Immature natural killer cell (primary cell): Measurements from ENCODE around the gene SSMEM1. TPM values are rescaled to one million over a fixed set of nuclear protein-coding genes. Genes with fewer than 3 reads are reported as not detected.
"Not testable (repeated sequence)": the region's sequence is repeated elsewhere in the genome, so short reads cannot be mapped to it uniquely, and the experiment has no call there.

Experiments
- DNase-seq, 3 donors: peaks; one replicate each; pipeline ENCODE4 v3.0.0; 2022; ENCODE audit warnings: mixed read lengths in 1 of 3
- H3K27ac Mint-ChIP-seq, 6 donors: one replicate each; pipeline ENCODE4 v1.8.0; 2020; ENCODE audit warnings: mixed read lengths in 6 of 6, mild to moderate bottlenecking in 5 of 6, inconsistent platforms in 4 of 6, moderate library complexity in 3 of 6
- H3K27me3 Mint-ChIP-seq, 3 donors: one replicate each; pipeline ENCODE4 v1.8.0; 2020 to 2021; ENCODE audit warnings: low read depth in 3 of 3, mild to moderate bottlenecking in 3 of 3, mixed read lengths in 3 of 3, moderate library complexity in 3 of 3, inconsistent platforms in 1 of 3
- H3K36me3 Mint-ChIP-seq, 3 donors: one replicate each; pipeline ENCODE4 v1.8.0; 2020; ENCODE audit warnings: mixed read lengths in 3 of 3, inconsistent platforms in 2 of 3, mild to moderate bottlenecking in 2 of 3
- H3K4me1 Mint-ChIP-seq, 2 donors: one replicate each; pipeline ENCODE4 v1.8.0; 2020; ENCODE audit warnings: inconsistent platforms in 2 of 2, mild to moderate bottlenecking in 2 of 2, mixed read lengths in 2 of 2, moderate library complexity in 1 of 2
- H3K4me3 Mint-ChIP-seq, 5 donors: one replicate each; pipeline ENCODE4 v1.8.0; 2020; ENCODE audit warnings: mild to moderate bottlenecking in 5 of 5, mixed read lengths in 5 of 5, inconsistent platforms in 3 of 5, moderate library complexity in 3 of 5
- H3K9me3 Mint-ChIP-seq, 6 donors: one replicate each; pipeline ENCODE4 v1.8.0; 2020; ENCODE audit warnings: mild to moderate bottlenecking in 6 of 6, mixed read lengths in 6 of 6, inconsistent platforms in 4 of 6, moderate library complexity in 3 of 6
- polyA plus RNA-seq, 3 donors: library from polyadenylated mRNA; unstranded; fragments of 300-500 nt; fragmentation: Illumina TruSeq; gene quantifications; one replicate each; pipeline ENCODE4 v1.2.3, GENCODE V29; 2021

The SSMEM1 gene
- not detected for polyA plus RNA-seq

- H3K4me3 Mint-ChIP-seq: peak within 1 kb of the TSS in 2 of 5 donors; percentile 38 to 68
- DNase-seq: no peak
- peaks cover 5 to 9% (median 6%) of the 10 kb centered on the region in 3 donors for H3K36me3 Mint-ChIP-seq
- H3K27ac Mint-ChIP-seq: peak within 1 kb of the TSS in 1 of 6 donors; percentile 3
- peaks cover 13 to 29% of the 10 kb centered on the region in 2 donors for H3K4me1 Mint-ChIP-seq
- no peaks in the 10 kb centered on the region for H3K9me3 Mint-ChIP-seq
- H3K27me3 Mint-ChIP-seq: peaks cover 4 to 12% (median 8%) of the 10 kb centered on the region in 3 donors
Observed at GRCh38 chr7:130207642-130208041, at the start of gene SSMEM1. TSS of gene SSMEM1 (plus strand) at chr7:130207860. CDS start at chr7:130207911, 51 bp downstream.

DNA sequence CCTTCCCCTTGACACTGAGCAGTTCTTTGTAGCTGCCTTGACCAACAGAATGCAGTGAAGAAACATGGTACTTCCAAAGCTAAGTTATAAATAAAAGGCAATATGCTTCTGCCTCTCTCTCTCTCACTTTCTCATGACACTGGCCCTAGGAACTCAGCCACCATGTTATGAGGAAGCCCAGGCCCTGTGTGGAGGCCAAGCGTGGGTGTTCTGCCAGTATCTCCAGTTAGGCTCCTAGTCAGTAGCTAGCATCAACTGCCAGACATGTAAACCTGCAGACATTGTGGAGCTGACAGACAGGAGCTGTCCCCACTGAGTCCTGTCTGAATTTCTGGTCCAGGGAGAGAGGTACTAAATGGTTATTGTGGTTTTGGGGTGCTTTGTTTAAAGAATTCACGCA lies 47.6 kb upstream of the SSMEM1 start:
- H3K36me3 Mint-ChIP-seq: peaks cover 42 to 61% (median 59%) of the 10 kb centered on the region in 3 donors
- no peak for DNase-seq
- H3K4me1 Mint-ChIP-seq: no peaks in the 10 kb centered on the region
- no peak overlapping the region for H3K27ac Mint-ChIP-seq
- H3K4me3 Mint-ChIP-seq: no peak overlapping the region
- peaks cover 0 to 1% (median 0%) of the 10 kb centered on the region in 6 donors for H3K9me3 Mint-ChIP-seq
- H3K27me3 Mint-ChIP-seq: peaks cover 2 to 6% (median 6%) of the 10 kb centered on the region in 3 donors

DNA sequence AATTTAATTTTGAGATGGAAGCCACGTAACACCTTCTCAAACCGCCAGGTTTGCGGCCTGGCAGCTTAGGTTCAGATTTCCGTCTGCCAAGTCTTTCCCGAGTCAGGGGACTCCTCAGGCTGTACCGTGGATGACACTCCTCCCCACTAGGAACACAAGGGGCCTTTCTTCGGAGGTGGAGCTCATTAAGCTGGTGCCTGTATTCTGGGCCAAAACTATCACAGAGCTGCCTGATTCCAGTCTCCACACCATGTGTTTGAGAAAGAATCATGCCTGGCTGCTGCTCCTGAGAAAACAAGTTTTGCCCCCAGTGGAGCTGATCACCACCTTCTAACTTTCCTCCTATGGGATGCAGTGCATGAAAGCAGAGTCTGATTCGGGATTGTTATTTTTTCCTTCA lies 47.2 kb upstream of the SSMEM1 start:
- H3K4me3 Mint-ChIP-seq: no peak overlapping the region
- peaks cover 0 to 1% (median 0%) of the 10 kb centered on the region in 6 donors for H3K9me3 Mint-ChIP-seq
- peaks cover 2 to 4% (median 4%) of the 10 kb centered on the region in 3 donors for H3K27me3 Mint-ChIP-seq
- H3K4me1 Mint-ChIP-seq: no peaks in the 10 kb centered on the region
- DNase-seq: no peak
- peaks cover 42 to 64% (median 63%) of the 10 kb centered on the region in 3 donors for H3K36me3 Mint-ChIP-seq
- H3K27ac Mint-ChIP-seq: no peak overlapping the region

DNA sequence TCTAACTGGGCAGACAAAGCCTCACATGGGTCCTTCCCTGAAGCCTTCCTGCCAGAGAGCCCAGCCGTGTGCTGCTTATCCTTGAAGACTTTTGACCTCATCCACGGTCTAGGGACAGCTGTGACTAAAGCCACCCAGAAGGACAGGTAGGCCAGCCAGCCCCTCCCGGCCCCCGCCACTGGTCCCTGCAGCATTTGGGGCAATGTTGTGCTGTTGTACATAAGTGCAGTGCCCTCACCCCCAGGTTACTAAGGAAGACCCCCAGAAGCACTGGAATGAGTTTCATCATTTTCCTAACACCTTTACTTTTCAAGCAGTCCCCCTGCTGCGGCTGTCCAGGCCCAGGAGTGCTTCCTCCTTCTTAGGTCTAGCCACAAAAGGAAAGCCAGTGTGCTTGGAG lies 45.5 kb upstream of the SSMEM1 start:
- Mint-ChIP-seq H3K27ac (no peak overlapping the region), H3K9me3 (peaks cover 0 to 1% (median 0%) of the 10 kb centered on the region in 6 donors), H3K4me3 (no peak overlapping the region), H3K4me1 (no peaks in the 10 kb centered on the region), H3K36me3 (peaks cover 49 to 71% (median 63%) of the 10 kb centered on the region in 3 donors), H3K27me3 (peaks cover 0 to 2% (median 2%) of the 10 kb centered on the region in 3 donors)
- no peak for DNase-seq

DNA sequence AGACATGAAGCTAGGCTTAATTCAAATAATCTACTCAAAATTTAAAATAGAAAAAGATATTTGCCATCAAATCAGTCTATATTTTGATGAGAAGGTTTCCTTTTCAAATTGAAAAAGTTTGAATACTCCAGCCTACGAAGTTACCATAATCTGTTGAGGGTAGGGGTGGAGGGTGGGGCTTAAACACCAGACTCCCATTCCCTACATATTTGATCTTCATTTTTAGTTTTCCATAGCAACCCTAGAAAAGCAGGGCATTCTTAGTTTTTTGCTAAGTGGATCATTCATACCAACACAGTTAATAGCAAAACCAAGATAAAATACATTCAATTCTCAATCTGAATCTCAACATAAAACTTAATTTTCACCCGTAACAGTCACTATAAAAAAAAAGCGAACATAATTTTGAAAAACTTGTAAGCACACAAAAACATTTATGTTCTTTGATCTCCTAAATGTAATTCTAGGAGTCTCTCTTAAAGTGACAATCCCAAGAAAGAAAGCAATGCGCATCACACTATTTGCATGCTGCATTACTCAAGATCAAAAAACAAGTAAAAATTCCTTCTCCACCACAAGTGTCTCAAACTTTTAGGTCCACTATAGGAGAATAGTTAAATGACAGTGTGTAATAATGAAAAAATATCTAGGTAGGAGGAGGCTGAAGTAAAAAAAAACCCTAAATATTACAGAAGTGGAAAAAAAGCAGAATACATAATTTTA lies 33.3 kb upstream of the SSMEM1 start:
- no peak for DNase-seq
- Mint-ChIP-seq H3K27ac (no peak overlapping the region), H3K27me3 (peaks cover 0 to 2% (median 0%) of the 10 kb centered on the region in 3 donors), H3K4me3 (no peak overlapping the region), H3K9me3 (no peaks in the 10 kb centered on the region), H3K4me1 (no peaks in the 10 kb centered on the region), H3K36me3 (peaks cover 23 to 50% (median 35%) of the 10 kb centered on the region in 3 donors)

DNA sequence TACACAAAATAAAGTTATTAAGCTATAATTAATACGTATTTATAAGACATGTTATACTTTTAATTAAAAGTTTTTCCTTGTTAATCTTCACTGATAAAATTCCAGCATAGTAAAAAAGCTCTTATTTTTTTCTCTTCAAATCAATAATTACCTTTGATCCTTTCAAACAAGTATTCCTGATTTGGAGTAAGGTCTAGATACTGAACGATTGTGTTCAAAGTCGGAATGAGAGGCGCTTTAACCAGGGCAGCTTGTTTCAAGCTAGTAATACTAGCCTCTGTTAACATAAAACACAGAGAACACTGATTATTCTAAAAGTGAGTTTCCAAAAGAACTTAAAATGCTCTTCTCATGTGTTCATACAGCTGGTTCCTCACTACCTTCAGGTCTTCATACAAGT lies 29.4 kb upstream of the SSMEM1 start:
- peaks cover 0 to 2% (median 0%) of the 10 kb centered on the region in 3 donors for H3K27me3 Mint-ChIP-seq
- H3K36me3 Mint-ChIP-seq: peaks cover 17 to 56% (median 25%) of the 10 kb centered on the region in 3 donors
- H3K27ac Mint-ChIP-seq: no peak overlapping the region
- no peak overlapping the region for H3K4me3 Mint-ChIP-seq
- H3K4me1 Mint-ChIP-seq: no peaks in the 10 kb centered on the region
- no peak for DNase-seq
- H3K9me3 Mint-ChIP-seq: no peaks in the 10 kb centered on the region

DNA sequence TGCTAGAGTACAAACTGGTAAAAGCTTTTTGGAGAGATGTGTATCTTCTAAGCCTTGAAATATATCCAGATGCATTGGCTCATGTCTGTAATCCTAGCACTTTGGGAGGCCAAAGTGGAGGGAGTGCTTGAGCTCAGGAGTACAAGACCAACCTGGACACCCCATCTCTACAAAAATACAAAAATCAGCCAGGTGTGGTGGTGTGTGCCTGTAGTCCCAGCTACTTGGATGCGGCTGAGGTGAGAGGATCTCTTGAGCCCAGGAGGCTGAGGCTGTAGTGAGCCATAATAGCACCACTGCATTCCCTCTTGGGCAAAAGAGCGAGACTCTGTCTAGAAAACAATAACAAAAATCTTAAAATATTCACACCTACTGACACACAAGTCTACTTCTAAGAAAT lies 28.0 kb upstream of the SSMEM1 start:
- Mint-ChIP-seq H3K4me3 (no peak overlapping the region), H3K27ac (no peak overlapping the region), H3K9me3 (no peaks in the 10 kb centered on the region), H3K27me3 (peaks cover 0 to 2% (median 0%) of the 10 kb centered on the region in 3 donors), H3K36me3 (peaks cover 15 to 55% (median 20%) of the 10 kb centered on the region in 3 donors), H3K4me1 (no peaks in the 10 kb centered on the region)
- DNase-seq: no peak

DNA sequence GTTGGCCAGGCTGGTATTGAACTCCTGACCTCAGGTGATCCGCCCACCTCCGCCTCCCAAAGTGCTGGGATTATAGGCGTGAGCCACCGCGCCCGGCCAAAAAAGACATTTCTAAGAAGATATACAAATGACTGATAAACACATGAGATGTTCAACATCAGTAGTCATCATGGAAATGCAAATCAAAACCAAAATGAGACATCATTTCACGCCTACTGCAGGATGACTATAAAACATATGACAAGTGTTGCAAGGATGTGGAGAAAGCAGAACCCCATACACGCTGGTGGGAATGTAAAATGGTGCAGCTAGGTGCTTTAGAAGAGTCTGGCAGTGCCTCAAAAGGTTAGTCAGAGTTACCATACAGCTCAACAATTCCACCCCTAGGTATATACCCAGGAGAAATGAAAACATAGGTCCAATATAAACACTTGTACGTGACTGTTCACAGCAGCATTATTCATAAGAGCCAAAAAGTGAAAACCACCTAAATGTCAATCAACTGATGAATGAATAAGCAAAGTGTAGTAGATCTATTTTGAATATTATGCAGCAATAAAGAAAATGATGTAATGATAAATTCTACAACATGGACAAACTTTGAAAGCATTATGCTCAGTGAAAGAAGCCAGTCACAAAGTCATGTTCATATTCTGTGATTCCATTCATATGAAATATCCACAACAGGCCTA lies 26.9 kb upstream of the SSMEM1 start:
- DNase-seq: no peak
- no peaks in the 10 kb centered on the region for H3K4me1 Mint-ChIP-seq
- H3K9me3 Mint-ChIP-seq: no peaks in the 10 kb centered on the region
- no peak overlapping the region for H3K27ac Mint-ChIP-seq
- H3K27me3 Mint-ChIP-seq: peaks cover 0 to 2% (median 0%) of the 10 kb centered on the region in 3 donors
- H3K4me3 Mint-ChIP-seq: no peak overlapping the region
- H3K36me3 Mint-ChIP-seq: peaks cover 22 to 50% (median 24%) of the 10 kb centered on the region in 3 donors

GRCh38 chr7:130181263-130181605 lies 26.4 kb upstream of the SSMEM1 start:
- Mint-ChIP-seq H3K9me3 (no peaks in the 10 kb centered on the region), H3K4me3 (no peak overlapping the region), H3K27me3 (peaks cover 0 to 2% (median 0%) of the 10 kb centered on the region in 3 donors), H3K4me1 (no peaks in the 10 kb centered on the region), H3K36me3 (peaks cover 22 to 50% (median 24%) of the 10 kb centered on the region in 3 donors), H3K27ac (no peak overlapping the region)
- DNase-seq: no peak

DNA sequence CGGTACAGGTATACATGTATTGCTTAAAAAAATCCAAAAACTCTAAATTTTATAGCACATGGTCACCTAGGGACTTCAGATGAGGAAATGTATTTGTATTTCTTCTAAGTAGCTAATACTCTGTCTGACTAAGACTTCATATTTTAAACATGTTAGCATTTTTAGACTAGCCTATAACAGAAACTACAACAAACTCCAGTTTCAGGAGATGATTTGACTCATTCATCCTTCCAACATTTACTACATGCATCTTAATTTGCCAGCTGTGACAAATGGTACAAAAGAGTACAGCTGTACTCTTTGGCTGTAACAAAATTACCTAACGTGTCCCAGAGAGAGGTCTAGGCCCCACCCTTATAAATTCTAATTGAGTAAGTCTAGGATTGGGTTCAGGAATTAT lies 24.7 kb upstream of the SSMEM1 start:
- Mint-ChIP-seq H3K27ac (no peak overlapping the region), H3K4me1 (peaks cover 0 to 1% of the 10 kb centered on the region in 2 donors), H3K4me3 (no peak overlapping the region), H3K36me3 (peaks cover 19 to 51% (median 23%) of the 10 kb centered on the region in 3 donors), H3K27me3 (no peaks in the 10 kb centered on the region), H3K9me3 (no peaks in the 10 kb centered on the region)
- DNase-seq: no peak

- H3K4me1 Mint-ChIP-seq, H3K9me3 Mint-ChIP-seq, DNase-seq, H3K27me3 Mint-ChIP-seq, H3K4me3 Mint-ChIP-seq, H3K27ac Mint-ChIP-seq: not testable (repeated sequence)
- H3K36me3 Mint-ChIP-seq: peaks cover 14 to 44% (median 23%) of the 10 kb centered on the region in 3 donors
Observed at GRCh38 chr7:130184349-130184748, 23.3 kb upstream of the SSMEM1 start.

DNA sequence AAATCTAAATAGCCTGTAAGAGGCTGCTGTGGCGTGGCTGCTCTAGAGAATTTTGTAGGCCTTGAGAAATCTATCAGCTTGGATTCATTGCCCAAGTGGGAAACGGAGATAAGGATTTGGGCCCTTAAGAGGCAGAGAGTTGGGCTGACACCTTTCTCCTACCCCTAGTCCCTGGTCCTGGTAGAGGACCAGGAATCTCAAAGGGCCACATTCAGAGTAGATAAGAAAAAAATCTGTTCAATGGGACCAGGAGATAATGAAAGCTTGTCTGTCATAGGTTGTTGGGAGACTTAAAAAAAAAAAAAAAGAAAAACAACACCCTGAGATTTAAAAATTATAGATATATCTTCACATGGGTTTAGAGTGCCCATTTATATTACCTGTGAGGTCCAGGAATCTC lies 20.3 kb upstream of the SSMEM1 start:
- Mint-ChIP-seq H3K4me1 (peaks cover 0 to 1% of the 10 kb centered on the region in 2 donors), H3K4me3 (no peak overlapping the region), H3K27me3 (no peaks in the 10 kb centered on the region), H3K27ac (no peak overlapping the region), H3K36me3 (peaks cover 10 to 33% (median 28%) of the 10 kb centered on the region in 3 donors), H3K9me3 (no peaks in the 10 kb centered on the region)
- DNase-seq: no peak

DNA sequence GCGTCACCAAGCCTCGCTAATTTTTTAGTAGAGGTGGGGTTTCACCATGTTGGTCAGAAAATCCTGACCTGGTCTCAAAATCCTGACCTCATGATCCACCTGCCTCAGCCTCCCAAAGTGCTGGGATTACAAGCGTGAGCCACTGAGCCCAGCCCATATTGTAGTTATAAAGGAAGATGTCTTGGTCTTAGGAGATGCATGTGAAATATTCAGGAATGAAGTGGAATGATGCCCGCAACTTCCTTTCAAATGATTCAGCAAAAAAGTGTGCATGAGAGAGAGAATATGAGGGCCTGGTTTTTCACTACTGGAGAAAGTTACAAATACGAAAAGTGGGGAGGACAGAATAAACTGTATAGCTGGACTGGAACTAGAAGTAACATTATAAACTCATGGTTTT lies 18.3 kb upstream of the SSMEM1 start:
- Mint-ChIP-seq H3K27ac (no peak overlapping the region), H3K36me3 (peaks cover 17 to 22% (median 20%) of the 10 kb centered on the region in 3 donors), H3K27me3 (no peaks in the 10 kb centered on the region), H3K4me3 (no peak overlapping the region), H3K9me3 (no peaks in the 10 kb centered on the region), H3K4me1 (peaks cover 0 to 1% of the 10 kb centered on the region in 2 donors)
- DNase-seq: no peak

DNA sequence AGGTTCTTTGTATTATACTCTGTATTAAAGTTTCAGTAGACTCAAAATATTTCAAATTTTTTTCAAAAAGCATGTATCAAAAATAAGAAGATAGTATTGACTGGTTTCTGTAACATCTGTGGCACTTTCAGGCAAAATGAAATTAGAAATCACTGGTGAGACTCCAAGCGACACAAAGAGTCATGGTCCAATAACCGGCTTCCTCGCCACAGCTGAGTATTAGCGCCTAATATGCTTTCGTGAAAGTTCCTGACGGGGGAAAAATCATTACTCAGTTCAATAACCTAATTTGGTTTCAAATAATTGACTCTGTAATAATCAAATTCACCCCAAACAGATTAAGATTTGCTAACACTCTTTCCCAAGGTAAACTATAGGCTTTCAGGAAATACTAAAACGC lies 15.9 kb upstream of the SSMEM1 start:
- no peak for DNase-seq
- Mint-ChIP-seq H3K27me3 (no peaks in the 10 kb centered on the region), H3K4me1 (no peaks in the 10 kb centered on the region), H3K9me3 (no peaks in the 10 kb centered on the region), H3K36me3 (peaks cover 13 to 28% (median 18%) of the 10 kb centered on the region in 3 donors), H3K4me3 (no peak overlapping the region), H3K27ac (no peak overlapping the region)
